K562 (cell line): ENCODE results near the gene ATF5. TPM values are rescaled to one million over a fixed set of nuclear protein-coding genes. Genes with fewer than 3 reads are reported as not detected.

Experiments
- ARNT ChIP-seq, 2 experiments: fragments of 450-650 bp; IDR thresholded peaks; 2 replicates each; pipeline ENCODE4 v1.6.1; 2016; ENCODE audit warnings: mild to moderate bottlenecking in 1 of 2
- BRD4 ChIP-seq: fragments of 200-600 bp; sonication (generic); IDR thresholded peaks from 2 replicates; pipeline ENCODE4 v1.6.1; 2017; ENCODE audit warnings: inconsistent platforms
- CGGBP1 ChIP-seq: fragments of 250-450 bp; sonication (Bioruptor Pico); IDR thresholded peaks from 2 replicates; pipeline ENCODE4 v1.9.0; 2021; ENCODE audit warnings: mild to moderate bottlenecking
- E2F4 ChIP-seq: sonication (generic); formaldehyde crosslinking; IDR thresholded peaks from 2 replicates; pipeline ENCODE4 v1.8.0; 2022; ENCODE audit warnings: mild to moderate bottlenecking, low read depth, missing genetic modification reagents
- HDAC6 ChIP-seq: IDR thresholded peaks from 2 replicates; pipeline ENCODE4 v1.6.1; 2012; ENCODE audit warnings: low read depth, mild to moderate bottlenecking, control low read depth, inconsistent platforms, low read length, moderate library complexity
- JUND ChIP-seq, 2 experiments: IDR thresholded peaks; 2 replicates in 1 of 2; 3 replicates in 1 of 2; pipeline ENCODE4 v1.6.1; 2011; ENCODE audit warnings: borderline replicate concordance in 2 of 2, low read depth in 2 of 2, low read length in 2 of 2, improper control_type of control experiment in 1 of 2, missing biosample characterization in 1 of 2, missing genetic modification characterization in 1 of 2, missing genetic modification reagents in 1 of 2
- PHB ChIP-seq: fragments of 250-450 bp; sonication (Bioruptor Pico); IDR thresholded peaks from 2 replicates; pipeline ENCODE4 v1.5.0; 2021
- PHF20 ChIP-seq: fragments of 450-650 bp; IDR thresholded peaks from 2 replicates; pipeline ENCODE4 v1.6.1; 2018; ENCODE audit not compliant: partially characterized antibody
- ZNF586 ChIP-seq: fragments of 450-650 bp; formaldehyde crosslinking; conservative IDR thresholded peaks from 2 replicates; pipeline ENCODE4 v1.4.0; 2020; ENCODE audit warnings: mild to moderate bottlenecking, moderate library complexity
- polyA plus RNA-seq, 8 experiments: library from polyadenylated mRNA; depleted of rRNA in 4 of 8; stranded (reverse) in 5 of 8; unstranded in 3 of 8; fragments of >200 nt; fragmentation: Nextera tagmentation in 2 of 8; fragmentation: Illumina TruSeq in 1 of 8; extraction: Ambion mirVana in 2 of 8; extraction: Trizol in 1 of 8; gene quantifications; 2 replicates each; pipeline versions ENCODE4 v1.2.1 to v1.2.3, GENCODE V29; 2011 to 2014; ENCODE audit warnings: inconsistent platforms in 1 of 8, missing spikeins in 1 of 8
- total RNA-seq, 7 experiments: library from RNA; depleted of rRNA in 6 of 7; stranded (reverse); fragments of >200 nt in 6 of 7; fragmentation: Illumina TruSeq in 2 of 7; extraction: Trizol in 2 of 7; gene quantifications; 2 replicates each; pipeline versions ENCODE4 v1.2.1 to v1.2.3, GENCODE V29; 2011 to 2021; ENCODE audit warnings: low replicate concordance in 1 of 7
- TF ChIP-seq, protein P1 (sequence below): fragments of 250-450 bp; sonication (Bioruptor Pico); IDR thresholded peaks from 2 replicates; pipeline ENCODE4 v1.8.0; 2021; ENCODE audit warnings: moderate library complexity, mild to moderate bottlenecking, inconsistent platforms
- TF ChIP-seq, protein P2 (sequence below): fragments of 450-650 bp; formaldehyde crosslinking; IDR thresholded peaks from 2 replicates; pipeline ENCODE4 v1.4.0; 2020; ENCODE audit warnings: mild to moderate bottlenecking, mixed read lengths
- TF ChIP-seq, protein P3 (sequence below): sonication (generic); formaldehyde crosslinking; IDR thresholded peaks from 2 replicates; pipeline ENCODE4 v1.8.0; 2023; ENCODE audit warnings: missing genetic modification reagents, mild to moderate bottlenecking, borderline replicate concordance
- TF ChIP-seq, protein P4 (sequence below), 2 experiments: fragments of 150-350 bp in 1 of 2; IDR thresholded peaks; 2 replicates each; pipeline ENCODE4 v1.6.1; 2012 to 2016; ENCODE audit warnings: low read depth in 2 of 2, low read length in 2 of 2, mild to moderate bottlenecking in 1 of 2, moderate library complexity in 1 of 2

Gene ATF5
- total and polyA plus RNA-seq, 9 of the 15 experiments (the other 6 are each of a cell fraction or from before 2014, with no cell fraction given): 3.0 to 57.6 (median 11.1) TPM

DNA sequence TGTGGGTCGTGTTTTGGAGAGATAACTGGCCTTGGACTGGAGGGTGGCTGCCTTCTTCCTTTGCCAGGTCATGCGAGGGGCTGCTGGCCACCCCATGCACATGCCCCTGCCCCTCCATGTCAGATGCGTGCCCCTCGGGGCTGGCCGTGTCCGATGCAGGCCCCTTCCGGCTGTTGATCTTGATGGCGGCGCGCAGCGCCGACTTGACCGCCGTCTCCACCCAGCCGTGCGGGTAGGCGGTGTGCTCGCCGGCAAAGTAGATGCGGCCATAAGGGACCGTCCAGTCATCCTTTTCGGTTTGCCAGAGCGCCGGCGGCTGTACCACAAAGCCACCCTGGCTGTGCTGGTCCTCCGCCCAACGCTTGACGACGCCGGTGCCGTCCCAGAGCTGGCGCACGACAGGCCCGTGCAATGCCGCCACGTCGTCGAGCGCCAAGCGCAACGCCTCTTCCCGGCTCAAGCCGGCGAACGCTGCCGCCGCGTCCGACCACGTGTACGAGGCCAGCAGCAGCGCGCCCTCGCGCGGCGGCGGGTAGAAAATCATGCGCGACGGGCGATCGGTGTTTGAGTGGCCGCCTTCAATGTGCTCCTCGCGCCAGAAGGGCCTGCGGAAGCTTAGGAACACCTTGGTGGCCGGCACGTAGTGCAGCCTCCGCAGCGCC is 39.2 kb upstream of the ATF5 start (continued):
- peak; percentile 62; the same call in 1 of the 2 replicates for TF ChIP-seq JUND (IDR thresholded peaks at IDR 0.05; ENCODE audit: borderline replicate concordance, low read depth, low read length)
- peak; percentile 50; the same call in 1 of the 3 replicates for TF ChIP-seq JUND (tag; IDR thresholded peaks at IDR 0.05; ENCODE audit: borderline replicate concordance, low read depth, low read length)
- no peak for TF ChIP-seq CGGBP1 (CRISPR knock-in tag)
- TF ChIP-seq, protein P1, sequence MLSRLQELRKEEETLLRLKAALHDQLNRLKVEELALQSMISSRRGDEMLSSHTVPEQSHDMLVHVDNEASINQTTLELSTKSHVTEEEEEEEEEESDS: no peak
- TF ChIP-seq PHB (CRISPR knock-in tag): 0 out of 2 replicates have a peak, but pooled peaks have one; percentile 10
- TF ChIP-seq, protein P2, sequence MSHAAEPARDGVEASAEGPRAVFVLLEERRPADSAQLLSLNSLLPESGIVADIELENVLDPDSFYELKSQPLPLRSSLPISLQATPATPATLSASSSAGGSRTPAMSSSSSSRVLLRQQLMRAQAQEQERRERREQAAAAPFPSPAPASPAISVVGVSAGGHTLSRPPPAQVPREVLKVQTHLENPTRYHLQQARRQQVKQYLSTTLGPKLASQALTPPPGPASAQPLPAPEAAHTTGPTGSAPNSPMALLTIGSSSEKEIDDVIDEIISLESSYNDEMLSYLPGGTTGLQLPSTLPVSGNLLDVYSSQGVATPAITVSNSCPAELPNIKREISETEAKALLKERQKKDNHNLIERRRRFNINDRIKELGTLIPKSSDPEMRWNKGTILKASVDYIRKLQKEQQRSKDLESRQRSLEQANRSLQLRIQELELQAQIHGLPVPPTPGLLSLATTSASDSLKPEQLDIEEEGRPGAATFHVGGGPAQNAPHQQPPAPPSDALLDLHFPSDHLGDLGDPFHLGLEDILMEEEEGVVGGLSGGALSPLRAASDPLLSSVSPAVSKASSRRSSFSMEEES (CRISPR knock-in tag): no peak
- TF ChIP-seq BRD4: 0 out of 2 replicates have a peak, but pooled peaks have one; percentile 50
- TF ChIP-seq ZNF586 (CRISPR knock-in tag): no peak
- peak; percentile 70 for TF ChIP-seq PHF20
- TF ChIP-seq ARNT (IDR thresholded peaks at IDR 0.05): no peak
- TF ChIP-seq E2F4 (CRISPR knock-in tag): peak; percentile 93
- TF ChIP-seq, protein P3, sequence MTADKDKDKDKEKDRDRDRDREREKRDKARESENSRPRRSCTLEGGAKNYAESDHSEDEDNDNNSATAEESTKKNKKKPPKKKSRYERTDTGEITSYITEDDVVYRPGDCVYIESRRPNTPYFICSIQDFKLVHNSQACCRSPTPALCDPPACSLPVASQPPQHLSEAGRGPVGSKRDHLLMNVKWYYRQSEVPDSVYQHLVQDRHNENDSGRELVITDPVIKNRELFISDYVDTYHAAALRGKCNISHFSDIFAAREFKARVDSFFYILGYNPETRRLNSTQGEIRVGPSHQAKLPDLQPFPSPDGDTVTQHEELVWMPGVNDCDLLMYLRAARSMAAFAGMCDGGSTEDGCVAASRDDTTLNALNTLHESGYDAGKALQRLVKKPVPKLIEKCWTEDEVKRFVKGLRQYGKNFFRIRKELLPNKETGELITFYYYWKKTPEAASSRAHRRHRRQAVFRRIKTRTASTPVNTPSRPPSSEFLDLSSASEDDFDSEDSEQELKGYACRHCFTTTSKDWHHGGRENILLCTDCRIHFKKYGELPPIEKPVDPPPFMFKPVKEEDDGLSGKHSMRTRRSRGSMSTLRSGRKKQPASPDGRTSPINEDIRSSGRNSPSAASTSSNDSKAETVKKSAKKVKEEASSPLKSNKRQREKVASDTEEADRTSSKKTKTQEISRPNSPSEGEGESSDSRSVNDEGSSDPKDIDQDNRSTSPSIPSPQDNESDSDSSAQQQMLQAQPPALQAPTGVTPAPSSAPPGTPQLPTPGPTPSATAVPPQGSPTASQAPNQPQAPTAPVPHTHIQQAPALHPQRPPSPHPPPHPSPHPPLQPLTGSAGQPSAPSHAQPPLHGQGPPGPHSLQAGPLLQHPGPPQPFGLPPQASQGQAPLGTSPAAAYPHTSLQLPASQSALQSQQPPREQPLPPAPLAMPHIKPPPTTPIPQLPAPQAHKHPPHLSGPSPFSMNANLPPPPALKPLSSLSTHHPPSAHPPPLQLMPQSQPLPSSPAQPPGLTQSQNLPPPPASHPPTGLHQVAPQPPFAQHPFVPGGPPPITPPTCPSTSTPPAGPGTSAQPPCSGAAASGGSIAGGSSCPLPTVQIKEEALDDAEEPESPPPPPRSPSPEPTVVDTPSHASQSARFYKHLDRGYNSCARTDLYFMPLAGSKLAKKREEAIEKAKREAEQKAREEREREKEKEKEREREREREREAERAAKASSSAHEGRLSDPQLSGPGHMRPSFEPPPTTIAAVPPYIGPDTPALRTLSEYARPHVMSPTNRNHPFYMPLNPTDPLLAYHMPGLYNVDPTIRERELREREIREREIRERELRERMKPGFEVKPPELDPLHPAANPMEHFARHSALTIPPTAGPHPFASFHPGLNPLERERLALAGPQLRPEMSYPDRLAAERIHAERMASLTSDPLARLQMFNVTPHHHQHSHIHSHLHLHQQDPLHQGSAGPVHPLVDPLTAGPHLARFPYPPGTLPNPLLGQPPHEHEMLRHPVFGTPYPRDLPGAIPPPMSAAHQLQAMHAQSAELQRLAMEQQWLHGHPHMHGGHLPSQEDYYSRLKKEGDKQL (CRISPR knock-in tag): 0 out of 2 replicates have a peak, but pooled peaks have one; percentile 87
- TF ChIP-seq, protein P4, sequence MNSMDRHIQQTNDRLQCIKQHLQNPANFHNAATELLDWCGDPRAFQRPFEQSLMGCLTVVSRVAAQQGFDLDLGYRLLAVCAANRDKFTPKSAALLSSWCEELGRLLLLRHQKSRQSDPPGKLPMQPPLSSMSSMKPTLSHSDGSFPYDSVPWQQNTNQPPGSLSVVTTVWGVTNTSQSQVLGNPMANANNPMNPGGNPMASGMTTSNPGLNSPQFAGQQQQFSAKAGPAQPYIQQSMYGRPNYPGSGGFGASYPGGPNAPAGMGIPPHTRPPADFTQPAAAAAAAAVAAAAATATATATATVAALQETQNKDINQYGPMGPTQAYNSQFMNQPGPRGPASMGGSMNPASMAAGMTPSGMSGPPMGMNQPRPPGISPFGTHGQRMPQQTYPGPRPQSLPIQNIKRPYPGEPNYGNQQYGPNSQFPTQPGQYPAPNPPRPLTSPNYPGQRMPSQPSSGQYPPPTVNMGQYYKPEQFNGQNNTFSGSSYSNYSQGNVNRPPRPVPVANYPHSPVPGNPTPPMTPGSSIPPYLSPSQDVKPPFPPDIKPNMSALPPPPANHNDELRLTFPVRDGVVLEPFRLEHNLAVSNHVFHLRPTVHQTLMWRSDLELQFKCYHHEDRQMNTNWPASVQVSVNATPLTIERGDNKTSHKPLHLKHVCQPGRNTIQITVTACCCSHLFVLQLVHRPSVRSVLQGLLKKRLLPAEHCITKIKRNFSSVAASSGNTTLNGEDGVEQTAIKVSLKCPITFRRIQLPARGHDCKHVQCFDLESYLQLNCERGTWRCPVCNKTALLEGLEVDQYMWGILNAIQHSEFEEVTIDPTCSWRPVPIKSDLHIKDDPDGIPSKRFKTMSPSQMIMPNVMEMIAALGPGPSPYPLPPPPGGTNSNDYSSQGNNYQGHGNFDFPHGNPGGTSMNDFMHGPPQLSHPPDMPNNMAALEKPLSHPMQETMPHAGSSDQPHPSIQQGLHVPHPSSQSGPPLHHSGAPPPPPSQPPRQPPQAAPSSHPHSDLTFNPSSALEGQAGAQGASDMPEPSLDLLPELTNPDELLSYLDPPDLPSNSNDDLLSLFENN (IDR thresholded peaks at IDR 0.05; ENCODE audit: low read depth in 2 of 2, low read length in 2 of 2): 0 out of 4 replicates have a peak, but pooled peaks of 1 of the 2 experiments have one; percentile 20
- no peak for TF ChIP-seq HDAC6
